Stimulated activated CD4-positive, alpha-beta T cell treated with anti-CD3 and anti-CD28 coated beads, Interleukin-4, amount 100 ng/mL, for 1 hour (primary cell): ENCODE results near the gene FXYD2.

Experiments
- DNase-seq: peaks from one replicate; pipeline ENCODE4 v3.0.0-alpha.2; 2020

The FXYD2 gene

DNA sequence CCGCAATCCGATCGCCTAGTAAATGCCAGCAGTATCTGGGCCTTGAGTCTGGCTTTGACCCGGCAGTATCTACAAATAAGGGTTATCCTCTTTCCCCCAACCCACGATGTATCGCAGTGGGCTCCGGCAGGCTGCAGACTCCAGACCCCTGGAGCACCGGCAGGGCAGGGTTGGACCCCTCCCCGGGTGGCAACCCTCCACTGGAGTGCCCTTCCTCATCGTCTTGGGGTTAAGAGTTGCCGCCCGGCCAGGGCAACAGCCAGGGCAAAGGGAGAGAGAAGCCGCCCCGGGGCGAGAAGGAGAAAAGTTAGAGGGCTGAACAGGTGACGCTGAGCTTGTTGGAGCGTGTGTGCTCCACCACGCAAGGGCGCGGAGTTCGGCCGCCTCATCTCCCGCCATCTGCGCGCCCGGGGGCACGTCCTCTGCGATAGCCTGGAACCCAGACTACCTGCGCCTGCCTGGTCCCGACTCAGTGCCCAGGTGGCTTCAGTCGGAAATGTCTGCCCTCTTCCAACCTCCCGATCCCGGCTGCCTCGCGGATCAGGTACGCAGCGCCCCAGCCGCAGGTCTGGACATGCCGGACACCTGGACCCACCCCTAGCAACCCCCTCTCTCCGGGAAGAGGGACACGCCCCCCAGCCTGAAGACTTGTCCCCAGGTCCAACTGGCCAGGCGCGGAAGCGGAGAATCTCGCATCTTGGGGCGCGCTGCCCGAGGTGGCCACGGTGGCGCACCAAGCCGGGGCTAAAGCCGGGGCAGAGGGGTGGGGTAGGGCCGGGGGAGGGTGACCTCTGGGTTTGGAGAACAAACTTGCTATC is 28.7 kb downstream of the FXYD2 start:
- DNase-seq = no peak

GRCh38 chr11:117794772-117795629 is 29.5 kb downstream of the FXYD2 start:
- no peak for DNase-seq

DNA sequence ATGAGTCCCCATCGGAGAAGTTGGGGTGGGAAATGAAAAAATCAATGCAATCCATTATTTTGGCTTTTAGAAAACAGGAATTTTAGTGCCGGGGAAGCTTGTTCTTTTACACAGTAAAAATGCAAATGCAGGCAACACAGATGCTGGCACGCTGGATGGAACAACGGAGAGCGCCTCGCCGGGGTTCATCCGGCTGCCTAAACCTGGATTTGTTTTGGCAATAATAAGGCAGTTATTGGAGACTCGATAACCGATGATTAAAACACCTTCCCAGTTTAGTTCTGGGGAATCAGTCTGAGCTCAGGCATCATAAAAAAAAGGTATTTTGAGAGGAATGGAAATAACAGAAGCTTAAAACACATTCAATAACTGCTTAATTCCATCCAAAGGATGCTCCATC is 30.4 kb downstream of the FXYD2 start:
- no peak for DNase-seq

- no peak for DNase-seq
These were observed 31.0 kb downstream of the FXYD2 start for GRCh38 chr11:117793583-117793982.

- DNase-seq = no peak
These were observed 31.6 kb downstream of the FXYD2 start for GRCh38 chr11:117792992-117793391.

GRCh38 chr11:117792241-117792640 is 32.3 kb downstream of the FXYD2 start:
- DNase-seq = no peak

DNA sequence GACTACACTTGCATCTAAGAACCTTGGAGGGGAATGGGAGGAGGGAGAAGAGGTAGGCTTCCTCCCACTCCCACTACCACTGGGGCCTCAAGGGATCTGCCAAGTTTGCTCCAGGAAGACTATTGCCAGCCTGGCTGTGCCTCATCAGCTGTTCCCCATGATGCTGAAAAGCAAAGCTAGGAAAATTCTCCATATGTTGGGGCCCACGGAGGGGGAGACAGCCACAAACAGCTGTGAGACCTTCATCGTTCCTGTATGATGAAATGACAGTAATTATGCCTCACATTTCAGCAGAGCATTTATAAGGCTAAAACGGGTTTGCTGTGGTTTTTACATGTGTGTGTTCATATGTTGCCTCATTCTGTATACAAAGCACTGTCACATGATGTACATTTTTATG is 34.3 kb downstream of the FXYD2 start:
- DNase-seq = no peak

DNA sequence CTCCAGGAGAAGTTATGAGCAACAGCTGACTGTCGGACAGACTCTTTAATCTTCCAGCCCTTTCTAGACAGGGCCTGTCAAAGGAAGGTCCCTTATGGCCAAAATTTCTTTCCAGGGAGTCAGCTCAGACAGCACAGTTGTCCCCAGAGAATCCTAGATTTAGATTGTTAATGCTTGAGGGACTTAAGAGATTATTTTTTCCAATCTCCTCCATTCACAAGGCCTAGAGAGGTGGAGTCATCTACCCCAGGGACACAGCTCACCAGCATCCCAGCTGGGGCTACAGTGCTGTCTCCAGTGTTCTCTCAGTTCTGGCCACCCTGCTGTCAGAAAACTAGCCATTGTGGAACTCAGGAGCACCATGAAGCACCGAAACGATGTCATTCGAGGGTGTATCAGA is 35.3 kb downstream of the FXYD2 start:
- no peak for DNase-seq

GRCh38 chr11:117786135-117786870 is 38.2 kb downstream of the FXYD2 start:
- no peak for DNase-seq

- no peak for DNase-seq
These were observed 42.4 kb downstream of the FXYD2 start for GRCh38 chr11:117782101-117782500.

GRCh38 chr11:117781627-117782026 is 42.9 kb downstream of the FXYD2 start:
- no peak for DNase-seq

GRCh38 chr11:117780456-117780855 is 44.1 kb downstream of the FXYD2 start:
- no peak for DNase-seq

DNA sequence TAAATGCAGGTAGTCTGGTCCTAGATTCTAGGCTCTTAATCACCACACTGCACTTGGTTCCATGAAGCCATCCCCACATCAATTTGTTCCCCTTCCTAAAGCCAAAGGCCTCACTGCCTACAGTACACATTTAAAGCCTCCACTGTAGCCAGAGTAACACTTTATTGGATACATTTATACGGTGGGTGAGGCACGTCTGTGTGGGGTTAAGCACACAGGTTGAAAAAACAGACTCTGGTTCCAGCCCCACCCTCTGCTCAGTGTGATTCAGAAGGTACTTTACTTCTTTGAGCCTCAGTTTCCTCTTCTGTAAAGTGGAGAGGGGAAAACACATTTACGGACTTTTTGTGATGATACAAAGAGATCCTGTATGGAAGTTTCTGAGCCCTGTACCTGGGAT is 50.0 kb downstream of the FXYD2 start:
- no peak for DNase-seq

GRCh38 chr11:117772360-117772759 is 52.2 kb downstream of the FXYD2 start:
- DNase-seq = no peak

DNA sequence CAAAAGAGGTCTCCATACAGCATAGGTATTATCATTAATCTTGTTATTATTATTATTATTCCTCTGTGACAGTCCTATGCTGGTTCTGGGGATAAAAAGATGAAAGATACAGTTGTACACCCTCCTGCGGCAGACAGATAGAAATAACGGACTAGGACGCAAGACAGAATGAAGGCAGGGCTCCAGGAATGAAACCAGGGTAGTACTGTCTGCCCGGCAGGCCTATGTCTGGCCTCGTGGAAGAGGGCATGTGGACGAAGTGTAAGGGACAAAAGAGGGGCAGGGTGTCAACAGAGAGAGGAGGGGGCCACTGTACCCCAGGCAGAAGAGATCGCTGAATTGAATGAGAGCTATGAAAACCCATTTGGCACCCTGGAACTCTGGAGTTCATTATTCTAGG is 52.7 kb downstream of the FXYD2 start:
- no peak for DNase-seq

- no peak for DNase-seq
These were observed 53.3 kb downstream of the FXYD2 start for GRCh38 chr11:117771197-117771596.

GRCh38 chr11:117770061-117770460 is 54.5 kb downstream of the FXYD2 start:
- DNase-seq = no peak
